ENCODE data around the gene MALAT1.

GRCh38 chr11:65498727-65498976 lies 193 bp upstream of the MALAT1 start:
- TF ChIP-seq CTCF (conservative IDR thresholded peaks at IDR 0.05; ENCODE audit: low read length) = no peak
- TF ChIP-seq EZH2phosphoT487 (IDR thresholded peaks at IDR 0.05; ENCODE audit: borderline replicate concordance, low read depth, low read length) = no peak

Data from OCI-LY7 (cell line).